ENCODE measurements around the gene CHRNB2. TPM values are rescaled to one million over a fixed set of nuclear protein-coding genes. Genes with fewer than 3 reads are reported as not detected.
A peak's percentile ranks its signal among the peaks of the same experiment; 100 is the strongest.

Gene CHRNB2
- total and polyA plus RNA-seq, 9 of the 15 experiments (the other 6 are each of a cell fraction or from before 2014, with no cell fraction given) = 0.01 TPM; not detected in 8

DNA sequence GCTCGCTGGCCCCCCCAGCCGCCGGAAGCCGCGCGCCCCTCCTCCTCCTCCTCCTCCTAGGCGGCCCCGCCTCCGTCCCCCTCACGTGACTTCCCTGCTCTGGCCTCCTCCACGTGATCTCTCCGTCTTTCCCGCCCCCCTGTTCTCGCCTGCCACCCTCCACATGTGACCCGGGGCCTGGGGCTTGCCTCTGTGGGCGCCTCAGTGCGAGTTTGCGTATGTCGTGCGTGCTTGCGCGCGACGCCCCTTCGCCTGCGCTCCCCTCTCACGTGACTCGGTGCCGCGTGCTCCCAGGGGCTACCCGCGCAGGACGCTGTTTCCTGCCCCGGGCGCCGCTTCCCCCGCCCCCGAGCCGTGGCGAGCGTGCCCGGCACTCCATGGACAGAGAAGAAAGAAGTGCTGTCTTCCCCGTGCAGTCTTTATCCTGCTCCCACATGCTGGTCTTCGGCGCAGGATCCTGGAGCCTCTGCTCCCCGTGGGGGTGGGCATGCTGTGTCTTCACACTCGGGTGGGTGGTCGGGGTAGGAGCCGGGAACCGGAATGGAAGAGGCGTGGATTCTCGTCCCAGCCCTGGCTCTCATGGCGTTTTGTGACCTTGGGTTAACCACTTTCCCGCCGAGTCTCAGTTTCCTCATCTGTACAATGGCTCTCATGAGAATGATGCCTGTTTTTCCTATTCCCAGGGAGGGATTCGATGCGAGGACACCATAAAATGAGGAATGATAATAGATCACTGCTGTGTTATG lies 8.7 kb upstream of the CHRNB2 start (continued):
- TF ChIP-seq ZBTB7A (IDR thresholded peaks at IDR 0.05; ENCODE audit: borderline replicate concordance, control insufficient read depth, low read depth, low read length) = peak; percentile 90
- TF ChIP-seq TARDBP (IDR thresholded peaks at IDR 0.05) = peak; percentile 58; the same call in 1 of the 2 replicates
- TF ChIP-seq, protein P1, sequence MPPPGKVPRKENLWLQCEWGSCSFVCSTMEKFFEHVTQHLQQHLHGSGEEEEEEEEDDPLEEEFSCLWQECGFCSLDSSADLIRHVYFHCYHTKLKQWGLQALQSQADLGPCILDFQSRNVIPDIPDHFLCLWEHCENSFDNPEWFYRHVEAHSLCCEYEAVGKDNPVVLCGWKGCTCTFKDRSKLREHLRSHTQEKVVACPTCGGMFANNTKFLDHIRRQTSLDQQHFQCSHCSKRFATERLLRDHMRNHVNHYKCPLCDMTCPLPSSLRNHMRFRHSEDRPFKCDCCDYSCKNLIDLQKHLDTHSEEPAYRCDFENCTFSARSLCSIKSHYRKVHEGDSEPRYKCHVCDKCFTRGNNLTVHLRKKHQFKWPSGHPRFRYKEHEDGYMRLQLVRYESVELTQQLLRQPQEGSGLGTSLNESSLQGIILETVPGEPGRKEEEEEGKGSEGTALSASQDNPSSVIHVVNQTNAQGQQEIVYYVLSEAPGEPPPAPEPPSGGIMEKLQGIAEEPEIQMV (tag; conservative IDR thresholded peaks at IDR 0.05; ENCODE audit: low read depth) = no peak
- TF ChIP-seq, protein P2, sequence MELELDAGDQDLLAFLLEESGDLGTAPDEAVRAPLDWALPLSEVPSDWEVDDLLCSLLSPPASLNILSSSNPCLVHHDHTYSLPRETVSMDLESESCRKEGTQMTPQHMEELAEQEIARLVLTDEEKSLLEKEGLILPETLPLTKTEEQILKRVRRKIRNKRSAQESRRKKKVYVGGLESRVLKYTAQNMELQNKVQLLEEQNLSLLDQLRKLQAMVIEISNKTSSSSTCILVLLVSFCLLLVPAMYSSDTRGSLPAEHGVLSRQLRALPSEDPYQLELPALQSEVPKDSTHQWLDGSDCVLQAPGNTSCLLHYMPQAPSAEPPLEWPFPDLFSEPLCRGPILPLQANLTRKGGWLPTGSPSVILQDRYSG (tag; conservative IDR thresholded peaks at IDR 0.05; ENCODE audit: low read depth) = no peak
- peak; percentile 78 for TF ChIP-seq PHF20 (IDR thresholded peaks at IDR 0.05; ENCODE audit: partially characterized antibody)
- TF ChIP-seq ZNF76 (CRISPR knock-in tag; IDR thresholded peaks at IDR 0.05; ENCODE audit: borderline replicate concordance) = 0 out of 2 replicates have a peak, but pooled peaks have one; percentile 21
- peak; percentile 70; the same call in 1 of the 2 replicates for TF ChIP-seq ZNF224 (CRISPR knock-in tag; IDR thresholded peaks at IDR 0.05)
- TF ChIP-seq RFX5 (IDR thresholded peaks at IDR 0.05; ENCODE audit: low read depth, low read length) = no peak
- TF ChIP-seq EZH2 (IDR thresholded peaks at IDR 0.05; ENCODE audit: borderline replicate concordance, low read depth, low read length) = no peak
- TF ChIP-seq NCOA2 (IDR thresholded peaks at IDR 0.05; ENCODE audit: partially characterized antibody in 2 of 2) = no peak
- no peak for TF ChIP-seq ZBED1 (IDR thresholded peaks at IDR 0.05)
- TF ChIP-seq ZNF778 (CRISPR knock-in tag; IDR thresholded peaks at IDR 0.05) = no peak
- peak; percentile 44; the same call in 1 of the 2 replicates for TF ChIP-seq HNRNPL (IDR thresholded peaks at IDR 0.05; ENCODE audit: low read depth, low read length)
- TF ChIP-seq ZBTB17 (CRISPR knock-in tag; IDR thresholded peaks at IDR 0.05) = peak; percentile 41; the same call in 1 of the 2 replicates
- TF ChIP-seq, protein P3, sequence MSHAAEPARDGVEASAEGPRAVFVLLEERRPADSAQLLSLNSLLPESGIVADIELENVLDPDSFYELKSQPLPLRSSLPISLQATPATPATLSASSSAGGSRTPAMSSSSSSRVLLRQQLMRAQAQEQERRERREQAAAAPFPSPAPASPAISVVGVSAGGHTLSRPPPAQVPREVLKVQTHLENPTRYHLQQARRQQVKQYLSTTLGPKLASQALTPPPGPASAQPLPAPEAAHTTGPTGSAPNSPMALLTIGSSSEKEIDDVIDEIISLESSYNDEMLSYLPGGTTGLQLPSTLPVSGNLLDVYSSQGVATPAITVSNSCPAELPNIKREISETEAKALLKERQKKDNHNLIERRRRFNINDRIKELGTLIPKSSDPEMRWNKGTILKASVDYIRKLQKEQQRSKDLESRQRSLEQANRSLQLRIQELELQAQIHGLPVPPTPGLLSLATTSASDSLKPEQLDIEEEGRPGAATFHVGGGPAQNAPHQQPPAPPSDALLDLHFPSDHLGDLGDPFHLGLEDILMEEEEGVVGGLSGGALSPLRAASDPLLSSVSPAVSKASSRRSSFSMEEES (CRISPR knock-in tag; IDR thresholded peaks at IDR 0.05) = peak; percentile 99
- TF ChIP-seq FOSL1 (tag; conservative IDR thresholded peaks at IDR 0.05) = no peak; the same call in 1 of the 2 replicates
- TF ChIP-seq GTF2E2 (tag; IDR thresholded peaks at IDR 0.05) = no peak
- TF ChIP-seq CBX2 (IDR thresholded peaks at IDR 0.05; ENCODE audit: insufficient read depth, low read length, poor library complexity, severe bottlenecking) = no peak
- TF ChIP-seq MYC (IDR thresholded peaks at IDR 0.05; ENCODE audit: low read depth, low read length) = peak; percentile 95
- TF ChIP-seq MYC (CRISPR knock-in tag; IDR thresholded peaks at IDR 0.05; ENCODE audit: borderline replicate concordance, low read depth) = peak; percentile 91; the same call in 1 of the 2 replicates
- TF ChIP-seq MBD2 (IDR thresholded peaks at IDR 0.05; ENCODE audit: borderline replicate concordance, low read depth) = no peak; the same call in 1 of the 2 replicates
- no peak for TF ChIP-seq HMG20B (CRISPR knock-in tag; IDR thresholded peaks at IDR 0.05)
- no peak for TF ChIP-seq YBX1 (IDR thresholded peaks at IDR 0.05)
- TF ChIP-seq ZFP30 (CRISPR knock-in tag; IDR thresholded peaks at IDR 0.05; ENCODE audit: borderline replicate concordance) = no peak
- TF ChIP-seq SMARCB1 (IDR thresholded peaks at IDR 0.05; ENCODE audit: insufficient read length, low read depth) = no peak
- no peak for TF ChIP-seq ZNF695 (CRISPR knock-in tag; IDR thresholded peaks at IDR 0.05)
